Loucy (cell line): ENCODE data around the gene STK25.

Source experiments
- H2AFZ ChIP-seq: fragments of 200-600 bp; sonication (generic); 2 replicates; pipeline ENCODE4 v1.6.0; 2016; ENCODE audit warnings: antibody characterized with exemption, mild to moderate bottlenecking, low read length, moderate library complexity
- H3F3A ChIP-seq: fragments of 200-600 bp; 2 replicates; pipeline ENCODE4 v1.6.0; 2016; ENCODE audit warnings: antibody characterized with exemption, low read depth, mild to moderate bottlenecking
- H3K27me3 ChIP-seq: fragments of 200-600 bp; sonication (generic); 2 replicates; pipeline ENCODE4 v1.6.1; 2014; ENCODE audit warnings: low read length, mild to moderate bottlenecking; ENCODE audit not compliant: insufficient read depth, poor library complexity, severe bottlenecking
- H3K36me3 ChIP-seq: fragments of 200-600 bp; sonication (generic); 2 replicates; pipeline ENCODE4 v1.6.1; 2016; ENCODE audit warnings: low read length; ENCODE audit not compliant: insufficient read depth
- H3K4me1 ChIP-seq: fragments of 200-600 bp; sonication (generic); 2 replicates; pipeline ENCODE4 v1.5.1; 2014; ENCODE audit warnings: low read length, mild to moderate bottlenecking; ENCODE audit not compliant: insufficient read depth, poor library complexity, severe bottlenecking
- H3K4me2 ChIP-seq: fragments of 200-600 bp; sonication (generic); 2 replicates; pipeline ENCODE4 v1.6.0; 2014; ENCODE audit warnings: antibody characterized with exemption, low read length, low read depth, mild to moderate bottlenecking; ENCODE audit not compliant: poor library complexity, severe bottlenecking
- H3K4me3 ChIP-seq: fragments of 200-600 bp; sonication (generic); 2 replicates; pipeline ENCODE4 v1.5.1; 2014; ENCODE audit warnings: low read length, mild to moderate bottlenecking, mixed read lengths; ENCODE audit not compliant: poor library complexity, severe bottlenecking
- H3K79me2 ChIP-seq: fragments of 200-600 bp; sonication (generic); 2 replicates; pipeline ENCODE4 v1.6.1; 2014; ENCODE audit warnings: low read length; ENCODE audit not compliant: insufficient read depth
- H3K9ac ChIP-seq: fragments of 200-600 bp; sonication (generic); 2 replicates; pipeline ENCODE4 v1.6.0; 2014; ENCODE audit warnings: mild to moderate bottlenecking, low read depth, low read length, moderate library complexity; ENCODE audit not compliant: poor library complexity, severe bottlenecking
- H3K9me2 ChIP-seq: fragments of 200-600 bp; sonication (generic); replicated peaks from 2 replicates; pipeline ENCODE4 v1.6.1; 2016; ENCODE audit warnings: low read depth, low read length, mixed read lengths
- H3K9me3 ChIP-seq: fragments of 200-600 bp; sonication (generic); 2 replicates; pipeline ENCODE4 v1.6.1; 2014; ENCODE audit warnings: mild to moderate bottlenecking, antibody characterized with exemption, low read length, low read depth; ENCODE audit not compliant: insufficient read depth
- H4K20me1 ChIP-seq: fragments of 200-600 bp; sonication (generic); 2 replicates; pipeline ENCODE4 v1.6.0; 2014; ENCODE audit warnings: antibody characterized with exemption, low read length, mild to moderate bottlenecking; ENCODE audit not compliant: insufficient read depth, poor library complexity, severe bottlenecking
- EZH2phosphoT487 ChIP-seq: fragments of 200-600 bp; IDR thresholded peaks from 2 replicates; pipeline ENCODE4 v1.6.1; 2018; ENCODE audit warnings: antibody characterized with exemption, mild to moderate bottlenecking, moderate library complexity, borderline replicate concordance
- TF ChIP-seq, protein P1 (sequence below): fragments of 200-600 bp; sonication (generic); conservative IDR thresholded peaks from 2 replicates; pipeline ENCODE4 v1.5.1; 2014; ENCODE audit warnings: mild to moderate bottlenecking, antibody characterized with exemption, low read length

The STK25 gene

DNA sequence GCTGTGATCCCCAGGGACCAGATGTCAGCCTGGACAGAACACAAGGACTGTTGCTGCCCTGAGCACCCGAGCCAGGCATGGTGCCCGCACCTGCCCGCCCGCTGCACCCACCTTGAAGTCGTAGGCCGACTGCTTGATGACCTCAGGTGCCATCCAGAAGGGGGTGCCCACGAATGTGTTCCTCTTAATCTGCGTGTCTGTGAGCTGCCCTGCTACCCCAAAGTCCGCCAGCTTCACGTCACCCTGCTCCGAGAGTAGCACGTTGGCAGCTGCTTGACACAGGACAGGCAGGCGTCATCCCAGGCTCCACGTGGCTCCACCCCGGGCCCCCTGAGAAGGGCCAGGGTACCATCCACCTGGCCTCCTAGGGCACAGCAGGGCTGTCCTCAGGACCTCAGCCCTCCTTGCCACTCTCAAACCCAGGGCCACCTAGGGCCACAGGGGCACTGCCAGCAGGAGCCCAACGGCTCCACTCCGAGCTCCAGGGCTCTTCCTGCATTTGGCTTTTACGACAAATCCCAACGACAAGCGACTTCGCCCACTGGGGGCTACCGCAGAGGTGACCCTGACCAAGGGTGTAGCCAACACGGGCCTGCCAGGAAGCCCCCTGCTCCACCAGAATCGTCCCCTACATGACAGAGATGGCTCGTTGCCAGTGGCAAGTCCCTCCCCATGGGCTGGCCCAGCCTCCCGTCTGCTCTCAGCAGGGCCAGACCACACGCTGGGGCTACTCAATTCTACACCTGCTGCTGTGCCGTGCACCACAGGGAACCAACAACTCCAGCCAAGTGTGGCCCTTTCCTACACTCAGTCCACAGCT lies 9.0 kb downstream of the STK25 start:
- Histone ChIP-seq H4K20me1 (no peaks in the 10 kb centered on the region), H3K9ac (no peak overlapping the region), H3K4me1 (peaks cover 4% of the 10 kb centered on the region), H2AFZ (no peak overlapping the region), H3K9me2 (no peaks in the 10 kb centered on the region), H3K27me3 (no peaks in the 10 kb centered on the region), H3K4me2 (no peak overlapping the region), H3F3A (no peaks in the 10 kb centered on the region), H3K9me3 (no peaks in the 10 kb centered on the region), H3K79me2 (peaks cover 6% of the 10 kb centered on the region; the same call in 1 of the 2 replicates), H3K4me3 (no peak overlapping the region), H3K36me3 (peaks cover 24% of the 10 kb centered on the region; the same call in 1 of the 2 replicates)
- TF ChIP-seq, protein P1, sequence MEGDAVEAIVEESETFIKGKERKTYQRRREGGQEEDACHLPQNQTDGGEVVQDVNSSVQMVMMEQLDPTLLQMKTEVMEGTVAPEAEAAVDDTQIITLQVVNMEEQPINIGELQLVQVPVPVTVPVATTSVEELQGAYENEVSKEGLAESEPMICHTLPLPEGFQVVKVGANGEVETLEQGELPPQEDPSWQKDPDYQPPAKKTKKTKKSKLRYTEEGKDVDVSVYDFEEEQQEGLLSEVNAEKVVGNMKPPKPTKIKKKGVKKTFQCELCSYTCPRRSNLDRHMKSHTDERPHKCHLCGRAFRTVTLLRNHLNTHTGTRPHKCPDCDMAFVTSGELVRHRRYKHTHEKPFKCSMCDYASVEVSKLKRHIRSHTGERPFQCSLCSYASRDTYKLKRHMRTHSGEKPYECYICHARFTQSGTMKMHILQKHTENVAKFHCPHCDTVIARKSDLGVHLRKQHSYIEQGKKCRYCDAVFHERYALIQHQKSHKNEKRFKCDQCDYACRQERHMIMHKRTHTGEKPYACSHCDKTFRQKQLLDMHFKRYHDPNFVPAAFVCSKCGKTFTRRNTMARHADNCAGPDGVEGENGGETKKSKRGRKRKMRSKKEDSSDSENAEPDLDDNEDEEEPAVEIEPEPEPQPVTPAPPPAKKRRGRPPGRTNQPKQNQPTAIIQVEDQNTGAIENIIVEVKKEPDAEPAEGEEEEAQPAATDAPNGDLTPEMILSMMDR = no peak
- TF ChIP-seq EZH2phosphoT487 = no peak

DNA sequence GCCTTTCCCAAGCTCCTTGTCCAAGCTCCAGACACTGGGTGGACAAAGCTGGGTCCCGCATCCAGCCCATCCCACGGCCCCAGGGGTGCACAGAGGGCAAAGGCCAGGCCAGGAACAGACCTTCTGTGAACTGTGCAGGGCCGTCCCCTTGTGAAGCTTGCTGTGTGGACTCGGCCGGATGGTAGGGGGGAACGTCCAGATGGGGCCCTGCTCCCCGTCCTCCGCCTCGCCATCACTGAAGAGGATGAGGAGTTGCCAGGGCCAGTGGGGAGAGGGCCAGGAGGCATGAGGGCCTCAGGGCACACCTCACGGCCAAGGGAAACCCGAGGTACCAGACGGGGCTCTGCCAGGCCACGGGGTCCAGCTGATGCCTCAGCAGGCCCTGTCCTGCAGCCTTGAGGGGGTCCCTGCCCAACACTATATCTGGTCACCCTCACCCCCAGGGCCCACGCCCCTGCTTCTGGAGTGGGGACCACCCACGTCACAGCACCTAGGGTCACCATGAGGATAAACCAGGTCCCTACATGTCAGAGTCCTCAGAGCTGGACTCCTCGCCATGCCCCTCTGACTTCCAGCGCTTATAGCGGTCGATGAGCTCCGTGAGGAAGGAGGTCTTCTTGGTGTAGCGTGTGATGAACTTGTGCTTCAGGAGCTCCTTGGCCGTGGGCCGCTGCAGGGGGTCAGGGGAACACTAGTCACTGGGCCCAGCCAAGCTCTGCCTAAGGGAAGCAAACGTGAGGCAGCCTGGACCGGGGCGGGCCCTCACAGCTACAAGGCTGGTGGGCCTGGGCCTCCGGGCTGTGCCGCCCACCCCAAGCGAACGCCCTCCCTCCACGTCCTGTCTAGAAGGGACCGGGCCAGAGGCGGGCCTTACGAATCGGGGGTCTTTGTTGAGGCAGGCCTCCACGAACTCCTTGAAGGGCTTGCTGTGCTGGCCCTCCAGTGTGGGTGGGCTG lies 10.0 kb downstream of the STK25 start:
- Histone ChIP-seq H3K4me1 (no peaks in the 10 kb centered on the region), H3K4me2 (no peak overlapping the region), H3K79me2 (no peaks in the 10 kb centered on the region), H3K4me3 (no peak overlapping the region), H3K9me2 (no peaks in the 10 kb centered on the region), H3K9me3 (no peaks in the 10 kb centered on the region), H3K27me3 (no peaks in the 10 kb centered on the region), H4K20me1 (no peaks in the 10 kb centered on the region), H3K9ac (no peak overlapping the region), H2AFZ (no peak overlapping the region), H3F3A (no peaks in the 10 kb centered on the region), H3K36me3 (peaks cover 24% of the 10 kb centered on the region; the same call in 1 of the 2 replicates)
- no peak for TF ChIP-seq EZH2phosphoT487

DNA sequence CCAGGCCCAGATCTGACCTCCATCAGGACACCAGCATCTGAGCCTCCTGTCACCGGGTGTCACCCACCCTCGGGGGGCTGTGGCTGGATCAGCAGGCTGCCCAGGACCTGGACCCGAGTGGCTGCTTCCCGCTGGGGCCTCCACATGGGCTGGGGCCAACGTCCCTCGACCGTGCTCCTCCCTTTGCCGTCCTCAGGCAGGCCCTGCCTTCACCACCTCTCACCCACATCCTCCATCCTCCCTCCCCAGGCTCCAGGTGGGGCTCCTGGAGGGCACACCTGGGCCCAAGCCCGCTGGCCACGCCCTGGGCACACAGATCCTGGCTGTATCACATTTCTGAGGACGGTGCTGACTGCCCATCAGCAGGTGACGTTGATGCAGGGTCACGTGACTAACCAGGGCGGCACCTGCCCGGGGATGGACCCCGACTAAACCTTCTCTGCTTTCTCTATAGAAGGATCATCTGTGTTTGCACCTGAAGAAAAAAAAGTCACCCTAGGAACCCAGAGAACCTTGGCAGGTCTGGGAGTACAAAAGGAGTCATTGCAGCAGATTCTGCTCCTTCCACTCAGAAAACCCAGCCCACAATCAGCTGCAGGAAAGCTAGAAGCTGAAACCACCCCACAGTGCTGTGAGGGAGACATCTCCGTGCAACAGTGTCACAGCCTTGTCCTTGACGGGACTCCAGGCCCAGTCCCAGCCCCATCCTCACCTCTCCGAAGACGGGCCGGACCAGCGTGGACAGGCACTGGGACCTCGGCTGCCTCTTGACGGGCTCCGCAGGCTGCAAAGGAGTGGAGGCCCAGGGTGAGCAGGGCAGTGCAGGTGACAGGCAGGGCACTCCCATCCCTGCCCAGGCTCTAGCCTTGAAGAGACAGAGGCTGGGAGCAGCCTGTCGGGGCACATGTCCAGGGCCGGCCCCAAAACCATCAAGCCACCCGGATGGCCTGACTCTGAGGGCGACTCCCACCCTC lies 11.2 kb downstream of the STK25 start:
- H3K79me2 ChIP-seq = no peaks in the 10 kb centered on the region
- no peak overlapping the region for H3K9ac ChIP-seq
- no peaks in the 10 kb centered on the region for H3K4me1 ChIP-seq
- peaks cover 24% of the 10 kb centered on the region; the same call in 1 of the 2 replicates for H3K36me3 ChIP-seq
- H3K4me3 ChIP-seq = no peak overlapping the region
- no peaks in the 10 kb centered on the region for H3K27me3 ChIP-seq
- no peak overlapping the region for H3K4me2 ChIP-seq
- no peaks in the 10 kb centered on the region for H3F3A ChIP-seq
- no peaks in the 10 kb centered on the region for H3K9me2 ChIP-seq
- no peak for TF ChIP-seq EZH2phosphoT487
- TF ChIP-seq, protein P1 = no peak
- H2AFZ ChIP-seq = no peak overlapping the region
- H4K20me1 ChIP-seq = no peaks in the 10 kb centered on the region
- no peaks in the 10 kb centered on the region for H3K9me3 ChIP-seq
